HG03159 (cell line): ENCODE measurements around the gene FGD6.
A peak's percentile ranks its signal among the peaks of the same experiment; 100 is the strongest.
"Not testable (repeated sequence)": the region's sequence is repeated elsewhere in the genome, so short reads cannot be mapped to it uniquely, and the experiment has no call there.

ENCODE experiments used
- ATAC-seq: cut with Tn5 transposase; IDR thresholded peaks from one replicate; pipeline ENCODE4 v1.9.1; 2021; ENCODE audit warnings: mild to moderate bottlenecking, moderate library complexity; ENCODE audit not compliant: unreplicated experiment

FGD6 gene

GRCh38 chr12:95235621-95236020 is 18.4 kb upstream of the FGD6 start:
- not testable (repeated sequence) for ATAC-seq

DNA sequence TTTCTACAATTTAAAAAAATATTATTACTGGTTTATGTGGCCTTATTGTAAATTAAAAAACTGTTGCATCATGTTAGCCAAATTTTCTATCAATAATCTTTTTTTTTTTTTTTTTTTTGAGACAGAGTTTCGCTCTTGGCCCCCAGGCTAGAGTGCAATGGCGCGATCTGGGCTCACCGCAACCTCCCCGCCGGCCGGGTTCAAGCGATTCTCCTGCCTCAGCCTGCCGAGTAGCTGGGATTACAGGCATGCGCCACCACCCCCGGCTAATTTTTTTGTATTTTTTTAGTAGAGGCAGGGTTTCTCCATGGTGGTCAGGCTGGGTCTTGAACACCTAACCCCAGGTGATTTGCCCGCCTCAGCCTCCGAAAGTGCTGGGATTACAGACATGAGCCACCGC is 16.9 kb upstream of the FGD6 start:
- not testable (repeated sequence) for ATAC-seq

- ATAC-seq, result no peak
These were observed 13.9 kb upstream of the FGD6 start for GRCh38 chr12:95231190-95231589.

- ATAC-seq, result no peak
These were observed 13.0 kb upstream of the FGD6 start for GRCh38 chr12:95230313-95230712.

DNA sequence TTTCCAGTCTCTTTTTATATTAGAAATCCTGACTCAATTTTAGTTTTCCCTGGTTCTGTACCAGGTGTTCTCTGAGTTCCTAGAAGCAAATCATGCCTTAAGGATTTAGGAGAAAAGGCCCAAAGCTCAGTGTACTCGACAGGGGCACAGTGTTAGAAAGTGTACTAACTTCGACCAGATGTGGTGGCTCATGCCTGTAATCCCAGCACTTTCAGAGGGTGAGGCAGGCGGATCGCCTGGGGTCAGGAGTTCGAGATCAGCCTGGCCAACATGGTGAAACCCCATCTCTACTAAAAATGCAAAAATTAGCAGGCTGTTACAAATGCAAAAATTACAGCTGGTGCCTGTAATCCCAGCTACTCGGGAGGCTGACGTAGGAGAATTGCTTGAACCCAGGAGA is 12.4 kb upstream of the FGD6 start:
- no peak for ATAC-seq

GRCh38 chr12:95228617-95229016 is 11.3 kb upstream of the FGD6 start:
- no peak for ATAC-seq

- ATAC-seq, result no peak
These were observed 10.6 kb upstream of the FGD6 start for GRCh38 chr12:95227818-95228356.

DNA sequence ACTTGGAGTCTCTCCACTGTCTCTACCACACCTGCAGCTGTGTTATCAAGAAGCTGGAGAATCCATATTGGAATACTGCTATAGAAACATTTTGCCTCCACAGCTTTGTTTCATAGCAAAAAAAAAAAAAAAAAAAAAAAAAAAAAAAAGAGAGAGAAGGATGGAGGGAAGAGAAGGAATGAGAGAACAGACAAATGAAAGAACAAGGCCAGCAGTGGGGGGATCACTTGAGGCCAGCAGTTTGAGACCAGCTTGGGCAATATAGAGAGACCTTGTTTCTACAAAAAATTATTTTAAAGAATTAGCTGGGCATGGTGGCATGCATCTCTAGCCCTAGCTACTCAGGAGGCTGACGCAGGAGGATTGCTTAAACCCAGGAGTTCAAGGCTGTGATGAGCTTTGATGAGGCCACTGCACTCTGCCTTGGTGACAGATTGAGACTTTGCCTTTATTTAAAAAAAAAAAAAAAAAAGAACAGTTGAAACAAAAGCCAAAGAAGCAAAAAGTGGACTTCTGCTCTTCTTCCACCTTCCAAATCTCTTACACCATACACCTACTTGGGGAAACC is 8.5 kb upstream of the FGD6 start:
- no peak for ATAC-seq

DNA sequence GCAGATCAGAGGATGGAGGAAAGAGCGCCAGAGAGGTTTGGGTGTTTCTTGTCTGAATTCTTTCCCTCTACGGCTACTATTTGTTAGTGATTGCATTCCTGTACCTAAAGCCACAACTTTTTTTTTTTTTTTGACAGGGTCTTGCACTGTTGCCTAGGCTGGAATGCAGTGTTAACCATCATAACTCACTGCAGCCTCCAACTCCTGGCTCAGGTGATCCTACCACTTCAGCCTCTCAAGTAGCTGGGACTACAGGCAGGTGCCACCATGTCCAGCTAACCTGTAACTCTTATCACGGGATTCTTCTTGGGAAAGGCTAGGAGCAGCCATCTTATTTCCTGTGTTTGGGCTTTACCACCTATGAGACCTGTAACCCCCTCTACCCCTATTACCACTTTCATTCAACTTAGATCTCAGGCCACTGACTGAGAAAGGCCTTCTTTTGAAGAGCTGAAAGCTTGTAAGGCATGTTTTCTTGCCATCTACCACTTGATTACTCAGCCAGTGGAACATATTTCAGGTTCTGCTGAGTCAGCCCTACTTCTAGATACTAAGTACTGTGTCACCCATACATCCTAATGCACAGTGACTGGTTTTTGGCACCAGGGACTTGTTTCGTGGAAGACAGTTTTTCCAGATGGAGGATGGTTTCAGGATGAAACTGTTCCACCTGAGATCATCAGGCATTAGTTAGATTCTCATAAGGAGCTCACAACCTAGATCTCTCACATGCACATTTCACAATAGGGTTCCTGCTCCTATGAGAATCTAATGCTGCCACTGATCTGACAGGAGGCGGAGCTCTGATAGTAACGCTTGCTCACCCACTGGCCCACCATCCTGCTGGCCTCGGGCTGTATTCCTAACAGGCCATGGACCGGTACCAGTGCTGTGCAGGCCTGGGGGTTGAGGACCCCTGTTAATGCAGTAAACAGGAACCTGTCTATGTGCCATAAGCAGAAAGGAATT is 7.2 kb upstream of the FGD6 start:
- ATAC-seq, result no peak

DNA sequence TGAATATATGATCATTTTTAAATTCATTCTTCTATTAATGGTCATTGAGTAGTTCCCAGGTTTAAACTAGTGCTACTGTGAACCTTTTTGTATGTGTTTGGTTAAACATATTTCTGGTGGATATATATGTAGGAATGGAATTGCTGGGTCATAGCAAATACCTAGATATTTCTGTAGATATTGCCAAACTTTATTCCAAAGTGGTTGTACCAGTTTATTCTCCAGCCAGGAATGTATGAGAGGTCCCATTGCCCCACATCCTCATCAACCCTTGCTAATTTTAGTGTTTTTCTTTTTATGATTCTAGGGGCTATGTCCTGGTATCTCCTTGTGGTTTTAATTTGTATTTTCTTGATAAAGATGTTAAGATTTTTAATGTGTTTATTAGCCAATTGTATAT is 3.5 kb upstream of the FGD6 start:
- no peak for ATAC-seq

GRCh38 chr12:95220190-95220589 is 2.9 kb upstream of the FGD6 start:
- ATAC-seq, result no peak

DNA sequence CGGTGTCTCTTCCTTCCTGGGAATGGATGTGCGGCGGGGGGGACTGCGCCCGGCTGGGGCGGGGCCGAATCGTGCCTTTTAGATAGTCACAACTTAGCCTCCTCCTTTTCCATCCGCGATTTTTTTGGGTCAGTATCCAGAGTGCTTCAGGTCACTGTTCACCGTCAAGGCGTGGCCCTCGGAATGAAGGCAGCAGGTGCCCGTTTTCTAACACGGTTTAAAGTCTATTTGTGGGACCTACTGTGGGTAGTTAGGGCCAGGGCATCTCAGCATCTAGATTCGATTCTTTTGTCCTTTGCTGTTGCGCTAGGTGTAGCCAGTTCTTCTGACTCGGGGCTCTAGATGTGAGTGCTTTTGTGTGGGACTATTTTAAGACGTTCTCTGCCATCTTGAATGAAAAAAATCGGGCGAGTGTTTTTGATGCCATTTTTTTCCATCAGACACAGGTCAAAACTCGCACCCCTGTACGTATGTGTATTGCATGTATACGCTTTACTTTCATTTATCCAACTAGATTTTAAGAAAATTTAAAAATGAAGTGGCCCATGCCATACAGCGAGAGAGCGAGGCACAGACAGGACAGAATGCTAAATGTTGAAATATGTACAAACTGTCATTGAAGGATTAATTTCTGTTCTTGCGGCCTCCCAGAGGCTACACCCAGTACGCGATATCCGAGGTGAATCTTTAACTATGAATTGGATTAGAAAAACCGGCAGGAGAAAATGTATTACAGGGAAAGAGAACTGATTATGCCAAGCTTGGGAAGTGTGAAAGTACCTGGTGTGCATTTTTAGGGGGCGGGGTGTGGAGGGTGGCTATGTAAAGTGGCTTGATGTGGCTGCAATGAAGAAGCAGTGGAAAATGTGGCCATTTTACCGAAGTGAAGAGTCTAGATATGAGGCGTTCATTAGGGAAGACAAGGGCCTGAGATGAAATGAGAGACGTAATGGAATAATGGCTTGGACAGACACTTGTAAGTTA is 1.2 kb upstream of the FGD6 start:
- peak; percentile 6 for ATAC-seq

DNA sequence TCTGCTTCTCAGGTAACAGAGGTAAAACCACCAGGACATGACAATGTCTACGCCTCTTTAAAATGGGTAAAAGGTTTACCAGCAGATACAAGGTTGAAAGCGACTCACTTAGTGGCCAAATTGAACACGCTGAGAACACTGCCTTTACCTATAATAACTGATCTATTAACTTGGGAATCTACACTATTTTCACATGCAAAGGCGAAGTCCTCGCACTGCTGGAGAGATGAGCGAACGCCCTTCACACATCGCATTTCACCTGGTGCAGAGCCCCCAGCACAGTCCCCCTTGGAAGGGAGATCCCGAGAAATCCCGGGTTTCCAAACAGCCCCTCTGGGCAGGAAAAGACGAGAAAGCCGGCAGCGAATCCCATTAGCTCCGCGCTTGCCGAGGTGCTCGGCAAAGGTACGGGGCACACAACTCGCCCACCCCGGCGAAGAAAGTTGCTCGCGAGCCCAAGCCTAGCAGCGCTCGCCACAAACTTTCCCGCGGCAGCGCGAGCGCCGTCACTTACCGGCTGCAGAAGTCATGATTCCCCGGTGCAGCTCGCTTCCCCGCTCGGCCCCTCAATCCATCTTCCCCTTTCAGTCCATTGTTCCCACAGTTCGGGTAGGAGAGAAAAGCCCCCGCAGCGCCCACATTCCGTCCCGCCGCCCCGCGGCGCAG is 423 bp downstream of the FGD6 start:
- ATAC-seq, result peak; percentile 23

DNA sequence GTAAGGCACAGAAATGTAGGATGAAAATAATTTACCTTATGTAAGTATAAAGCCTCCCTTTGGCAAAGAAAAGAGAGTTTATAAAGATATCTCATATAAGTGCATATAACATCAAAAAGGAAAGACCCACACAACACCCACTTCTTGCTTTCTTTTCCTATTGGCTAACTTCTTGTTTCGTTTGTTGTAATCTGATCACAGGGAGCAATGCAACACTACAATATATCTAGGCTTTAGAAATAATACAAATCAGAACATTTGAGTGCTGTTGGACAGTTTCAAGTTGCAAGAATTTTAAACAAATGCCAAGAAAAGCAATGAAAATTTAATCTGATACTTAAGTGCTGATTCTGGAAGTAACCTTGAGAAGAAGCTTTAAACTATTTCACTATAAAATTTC is 1.3 kb downstream of the FGD6 start:
- no peak for ATAC-seq

DNA sequence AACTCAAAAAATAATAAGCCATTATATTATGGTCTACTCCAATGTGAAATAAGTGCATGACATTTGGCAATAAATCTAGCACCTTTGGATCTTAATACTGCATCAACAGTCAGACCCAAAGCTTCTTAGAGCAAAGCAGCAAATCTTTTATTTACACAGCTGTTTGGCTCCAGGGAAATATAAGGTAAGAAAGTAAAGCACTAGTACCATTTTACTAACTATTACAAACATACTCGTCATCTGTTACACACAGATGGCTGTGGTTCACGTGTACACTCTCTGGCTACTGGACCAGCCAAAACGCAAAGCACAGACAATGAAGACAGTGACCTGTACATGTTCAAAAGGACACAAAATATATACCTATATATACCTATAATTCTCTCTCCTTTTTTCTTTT is 2.8 kb downstream of the FGD6 start:
- ATAC-seq, result no peak

DNA sequence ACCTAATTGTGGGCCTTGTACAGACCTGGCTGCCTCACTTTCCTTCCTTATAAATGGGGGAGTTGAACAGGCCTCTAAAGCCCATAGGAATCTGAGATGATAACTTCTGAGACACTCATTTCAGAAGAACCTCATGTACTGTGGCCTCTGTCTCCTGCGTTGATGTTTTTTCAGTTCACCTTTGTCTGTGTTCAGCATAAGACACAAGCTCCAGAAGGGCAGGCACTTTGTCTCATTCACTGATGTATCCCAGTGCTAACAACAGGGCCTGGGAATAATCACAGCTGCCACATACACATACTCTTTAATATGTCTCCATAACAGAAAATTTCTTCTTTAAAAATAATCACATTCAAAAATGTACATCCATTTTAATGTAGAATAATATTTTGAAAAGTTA is 3.3 kb downstream of the FGD6 start:
- no peak for ATAC-seq

- no peak for ATAC-seq
These were observed 4.1 kb downstream of the FGD6 start for GRCh38 chr12:95213119-95213518.

DNA sequence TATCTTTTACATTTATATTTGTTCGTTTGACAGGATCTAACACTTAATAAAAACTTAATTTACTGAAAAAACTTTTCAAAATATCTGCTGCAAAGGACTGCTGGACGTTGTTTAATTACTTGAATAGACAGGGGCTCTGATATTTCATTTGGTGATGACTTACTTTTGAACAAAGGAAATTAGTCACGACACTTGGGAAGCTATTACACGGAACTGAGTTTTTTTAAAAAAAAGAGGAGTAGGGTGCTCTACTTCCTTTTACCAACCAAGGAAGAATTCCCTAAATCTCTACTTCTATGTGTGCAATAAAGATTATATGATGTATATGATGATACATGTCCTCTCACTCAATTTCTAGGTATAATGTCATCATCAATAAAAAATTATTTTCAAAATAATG is 4.7 kb downstream of the FGD6 start:
- no peak for ATAC-seq

- no peak for ATAC-seq
These were observed 8.6 kb downstream of the FGD6 start for GRCh38 chr12:95208678-95209077.

DNA sequence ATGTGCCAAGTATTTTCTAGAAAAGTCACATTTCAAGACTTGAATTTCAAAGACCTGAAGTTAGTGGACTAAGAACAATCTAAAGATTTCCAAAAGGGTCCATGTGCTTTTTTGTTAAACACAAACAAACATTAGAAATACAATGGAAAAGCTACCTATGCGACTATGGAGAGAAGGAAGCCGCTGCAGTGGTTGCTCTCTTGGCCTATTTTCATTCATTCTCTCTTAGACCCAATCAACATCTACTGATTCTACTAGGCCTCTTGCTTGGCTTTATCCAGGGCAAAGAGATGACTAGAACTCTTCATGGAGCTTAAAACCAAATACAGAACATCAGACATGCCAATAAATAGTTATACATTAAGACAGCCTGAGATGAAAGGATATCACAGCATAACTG is 9.9 kb downstream of the FGD6 start:
- no peak for ATAC-seq
